Measurements from ENCODE around the gene PCDHGA6.
"Not testable (repeated sequence)": the region's sequence is repeated elsewhere in the genome, so short reads cannot be mapped to it uniquely, and the experiment has no call there.

PCDHGA6 gene

GRCh38 chr5:141360685-141361084, 13.0 kb upstream of the PCDHGA6 start:
- DNase-seq: no peak

GRCh38 chr5:141362719-141363118, 11.0 kb upstream of the PCDHGA6 start:
- no peak for DNase-seq

GRCh38 chr5:141363952-141364660, 9.6 kb upstream of the PCDHGA6 start, which contains the start of gene PCDHGA5:
TSS of gene PCDHGA5 (plus strand) at chr5:141364162. CDS start at chr5:141364331, 169 bp downstream.
- no peak for DNase-seq

- DNase-seq: no peak
Measured at GRCh38 chr5:141366016-141366896, 7.4 kb upstream of the PCDHGA6 start.

- peak; percentile 77 for DNase-seq
Measured at GRCh38 chr5:141369994-141370848, 3.5 kb upstream of the PCDHGA6 start, which contains the start of gene PCDHGB3. TSS of gene PCDHGB3 (plus strand) at chr5:141370242. CDS start at chr5:141370395, 153 bp downstream.

GRCh38 chr5:141371572-141372475, 1.9 kb upstream of the PCDHGA6 start:
- DNase-seq: no peak

GRCh38 chr5:141374627-141375026, 936 bp downstream of the PCDHGA6 start:
- no peak for DNase-seq

GRCh38 chr5:141375444-141376155, 1.9 kb downstream of the PCDHGA6 start:
- not testable (repeated sequence) for DNase-seq

- peak; percentile 63 for DNase-seq
Measured at GRCh38 chr5:141382469-141383294, 9.0 kb downstream of the PCDHGA6 start, which contains the start of gene PCDHGA7. TSS of gene PCDHGA7 (plus strand) at chr5:141382742. CDS start at chr5:141382900, 158 bp downstream.

- no peak for DNase-seq
Measured at GRCh38 chr5:141383345-141383744, 9.7 kb downstream of the PCDHGA6 start.

GRCh38 chr5:141384471-141385267, 11.0 kb downstream of the PCDHGA6 start:
- DNase-seq: no peak

- not testable (repeated sequence) for DNase-seq
Measured at GRCh38 chr5:141387557-141388311, 14.0 kb downstream of the PCDHGA6 start, which contains the start of gene PCDHGB4. TSS of gene PCDHGB4 (plus strand) at chr5:141387698. CDS start at chr5:141387885, 187 bp downstream.

GRCh38 chr5:141388661-141389060, 15.0 kb downstream of the PCDHGA6 start:
- no peak for DNase-seq

- DNase-seq: no peak
Measured at GRCh38 chr5:141389153-141390042, 15.7 kb downstream of the PCDHGA6 start.

- DNase-seq: no peak
Measured at GRCh38 chr5:141392429-141393198, 18.9 kb downstream of the PCDHGA6 start, which contains the start of gene PCDHGA8. TSS of gene PCDHGA8 (plus strand) at chr5:141392633. CDS start at chr5:141392814, 181 bp downstream.

GRCh38 chr5:141393267-141393666, 19.6 kb downstream of the PCDHGA6 start:
- DNase-seq: no peak

Measured in HCEC 1CT (cell line).